Adipocyte (in vitro differentiated cells): ENCODE measurements around the gene KIAA1958.

Source experiments
- DNase-seq: peaks from one replicate; pipeline ENCODE4 v3.0.0-alpha.2; 2015; ENCODE audit warnings: low read depth
- H3K27me3 ChIP-seq: replicated peaks from 2 replicates; pipeline ENCODE4 v1.7.0; 2013; ENCODE audit warnings: mild to moderate bottlenecking, low read length, moderate library complexity; ENCODE audit not compliant: control insufficient read depth, insufficient read depth
- H3K36me3 ChIP-seq: 2 replicates; pipeline ENCODE4 v1.7.0; 2013; ENCODE audit warnings: low read length, mild to moderate bottlenecking, moderate library complexity; ENCODE audit not compliant: control insufficient read depth, insufficient read depth, severe bottlenecking
- H3K4me1 ChIP-seq: 2 replicates; pipeline ENCODE4 v1.7.0; 2013; ENCODE audit warnings: mild to moderate bottlenecking, low read length, moderate library complexity; ENCODE audit not compliant: control insufficient read depth, insufficient read depth
- H3K4me3 ChIP-seq: 2 replicates; pipeline ENCODE4 v1.7.0; 2013; ENCODE audit warnings: mild to moderate bottlenecking, low read length, moderate library complexity
- H3K9ac ChIP-seq: 2 replicates; pipeline ENCODE4 v1.7.0; 2013; ENCODE audit warnings: mild to moderate bottlenecking, low read length, moderate library complexity
- H3K9me3 ChIP-seq: 2 replicates; pipeline ENCODE4 v1.7.0; 2013; ENCODE audit warnings: mild to moderate bottlenecking, low read length, moderate library complexity; ENCODE audit not compliant: control insufficient read depth

The KIAA1958 gene

GRCh38 chr9:112615584-112616266 lies 129.1 kb downstream of the KIAA1958 start:
- Histone ChIP-seq H3K4me3 (no peak overlapping the region), H3K9ac (no peak overlapping the region), H3K27me3 (no peaks in the 10 kb centered on the region), H3K9me3 (no peaks in the 10 kb centered on the region), H3K4me1 (peaks cover 12% of the 10 kb centered on the region), H3K36me3 (no peaks in the 10 kb centered on the region)
- DNase-seq, result no peak

DNA sequence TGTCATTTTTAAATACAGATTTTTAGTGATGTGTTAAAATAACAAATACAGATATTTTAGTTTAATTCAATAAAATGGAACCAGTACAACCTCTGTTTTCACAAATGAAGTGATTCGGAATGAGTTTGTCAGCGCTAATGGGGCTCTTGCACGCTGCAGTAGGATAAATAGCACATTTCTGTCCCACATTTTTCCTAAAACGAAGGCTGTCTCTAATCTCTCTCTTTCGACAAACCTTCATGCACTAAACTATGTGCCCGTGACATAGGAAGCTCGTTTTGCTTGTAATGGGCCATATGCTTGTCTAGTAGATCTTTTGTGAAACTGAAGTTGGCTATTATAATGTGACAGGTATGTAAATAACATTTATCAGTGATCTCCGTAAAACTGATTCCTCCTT lies 130.7 kb downstream of the KIAA1958 start:
- Histone ChIP-seq H3K9me3 (no peaks in the 10 kb centered on the region), H3K27me3 (no peaks in the 10 kb centered on the region), H3K4me3 (no peak overlapping the region), H3K9ac (no peak overlapping the region), H3K4me1 (peaks cover 18% of the 10 kb centered on the region), H3K36me3 (no peaks in the 10 kb centered on the region)
- no peak for DNase-seq

- DNase-seq, result no peak
- peaks cover 18% of the 10 kb centered on the region for H3K4me1 ChIP-seq
- H3K9me3 ChIP-seq, result no peaks in the 10 kb centered on the region
- no peaks in the 10 kb centered on the region for H3K27me3 ChIP-seq
- H3K36me3 ChIP-seq, result no peaks in the 10 kb centered on the region
- no peak overlapping the region for H3K9ac ChIP-seq
- no peak overlapping the region for H3K4me3 ChIP-seq
Observed at GRCh38 chr9:112618385-112619009, 131.9 kb downstream of the KIAA1958 start.

- Histone ChIP-seq H3K4me1 (peaks cover 18% of the 10 kb centered on the region), H3K4me3 (peak overlapping the region; percentile 32), H3K9me3 (no peaks in the 10 kb centered on the region), H3K9ac (peak overlapping the region; percentile 57), H3K36me3 (no peaks in the 10 kb centered on the region), H3K27me3 (no peaks in the 10 kb centered on the region)
- DNase-seq, result no peak
Observed at GRCh38 chr9:112620388-112620787, 133.8 kb downstream of the KIAA1958 start.

DNA sequence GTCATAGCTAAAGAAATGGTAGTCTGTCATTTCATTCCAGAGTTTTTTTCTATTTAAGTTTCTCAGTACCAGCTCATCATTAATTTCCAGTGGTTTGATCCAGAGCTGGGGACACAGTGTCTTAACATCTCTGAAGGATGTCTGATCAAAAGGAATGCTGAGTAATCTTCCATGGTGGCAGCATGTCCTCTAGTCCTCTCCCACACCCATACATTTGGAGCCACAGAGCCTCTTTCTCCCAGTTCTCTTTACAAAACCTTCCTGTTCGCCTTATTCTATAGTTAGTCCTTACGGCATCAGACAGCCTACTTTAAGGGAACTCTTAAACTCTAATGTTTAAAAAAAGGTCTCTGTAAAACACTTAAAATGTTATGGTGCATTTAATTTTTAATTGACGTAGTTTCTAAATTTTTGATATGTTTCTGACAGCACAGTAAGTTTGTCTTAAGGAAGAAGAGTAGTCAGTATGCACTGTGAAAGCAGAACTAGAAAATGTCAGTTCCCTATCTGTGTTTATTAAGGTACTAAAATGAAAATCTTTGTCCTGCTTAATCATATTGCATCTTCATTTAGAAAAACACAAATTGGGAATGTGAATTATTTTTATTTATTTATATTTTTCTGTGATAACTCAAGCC lies 134.5 kb downstream of the KIAA1958 start:
- no peaks in the 10 kb centered on the region for H3K27me3 ChIP-seq
- no peaks in the 10 kb centered on the region for H3K9me3 ChIP-seq
- H3K4me1 ChIP-seq, result peaks cover 18% of the 10 kb centered on the region
- no peaks in the 10 kb centered on the region for H3K36me3 ChIP-seq
- no peak overlapping the region for H3K4me3 ChIP-seq
- peak overlapping the region; percentile 57 for H3K9ac ChIP-seq
- DNase-seq, result no peak

DNA sequence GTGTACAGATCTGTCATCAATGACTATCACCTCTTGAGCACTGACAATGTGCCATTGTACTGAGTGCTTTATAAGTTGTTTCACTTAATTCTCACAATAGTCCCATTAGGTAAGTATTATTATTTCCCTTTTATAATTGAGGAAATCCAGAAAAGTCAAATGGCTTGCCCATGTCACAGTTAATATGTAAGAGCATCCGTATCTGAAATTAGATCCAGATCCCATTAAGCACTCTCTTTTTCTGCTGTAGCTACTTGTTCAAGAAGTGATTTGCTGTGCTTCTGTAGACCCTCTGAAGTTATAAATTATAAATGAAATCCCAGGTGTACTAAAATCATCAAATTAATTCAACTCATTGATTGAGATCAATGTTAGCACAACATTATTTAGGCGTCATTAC lies 136.6 kb downstream of the KIAA1958 start:
- Histone ChIP-seq H3K4me3 (no peak overlapping the region), H3K36me3 (no peaks in the 10 kb centered on the region), H3K9ac (no peak overlapping the region), H3K4me1 (peaks cover 18% of the 10 kb centered on the region), H3K9me3 (no peaks in the 10 kb centered on the region), H3K27me3 (no peaks in the 10 kb centered on the region)
- DNase-seq, result no peak

DNA sequence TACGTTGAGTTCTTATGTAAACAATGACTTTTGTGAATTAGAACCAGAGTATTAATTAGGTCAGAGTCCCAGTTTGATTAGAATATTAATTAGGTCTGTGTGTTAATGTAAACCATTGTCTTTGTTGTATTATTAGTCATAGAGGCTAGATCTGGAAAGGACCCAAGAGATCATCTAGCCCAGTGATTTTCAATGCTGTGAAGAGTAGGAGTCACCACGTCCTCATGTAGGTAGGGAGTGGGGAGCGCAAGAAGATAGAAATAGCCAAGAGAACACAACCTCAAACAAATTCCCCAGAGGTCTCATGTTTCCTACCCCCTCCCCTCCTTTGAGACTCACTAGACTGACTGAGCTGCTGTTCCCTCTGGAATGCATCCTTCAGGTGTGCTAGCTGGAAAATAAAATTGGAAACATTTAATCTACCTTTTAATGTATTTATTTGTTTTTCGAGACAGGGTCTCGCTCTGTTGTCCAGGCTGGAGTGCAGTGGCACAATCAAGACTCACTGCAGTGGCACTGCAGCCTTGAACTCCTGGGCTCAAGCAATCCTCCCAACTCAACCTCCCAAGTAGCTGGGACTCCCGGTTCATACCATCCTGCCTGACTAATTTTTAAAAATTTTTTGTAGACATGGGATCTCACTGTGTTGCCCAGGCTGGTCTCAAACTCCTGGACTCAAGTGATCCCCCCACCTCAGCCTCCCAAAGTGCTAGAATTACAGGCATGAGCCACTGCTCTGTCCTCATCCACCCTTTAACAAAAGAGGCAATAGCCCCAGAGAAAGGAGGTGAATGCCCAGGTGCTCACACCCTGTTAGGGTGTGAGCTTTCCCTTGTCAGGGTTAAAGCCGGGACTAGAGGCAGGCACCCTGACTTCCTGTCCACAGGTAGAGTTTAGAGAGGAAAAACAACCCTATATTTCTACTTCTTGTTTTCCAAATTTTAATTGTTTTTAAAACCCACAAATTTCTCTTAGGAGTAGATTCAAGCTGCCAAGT lies 138.4 kb downstream of the KIAA1958 start:
- Histone ChIP-seq H3K4me3 (no peak overlapping the region), H3K4me1 (peaks cover 22% of the 10 kb centered on the region), H3K36me3 (no peaks in the 10 kb centered on the region), H3K9ac (no peak overlapping the region), H3K9me3 (no peaks in the 10 kb centered on the region), H3K27me3 (no peaks in the 10 kb centered on the region)
- DNase-seq, result no peak

- no peaks in the 10 kb centered on the region for H3K9me3 ChIP-seq
- H3K27me3 ChIP-seq, result no peaks in the 10 kb centered on the region
- H3K9ac ChIP-seq, result no peak overlapping the region
- no peak overlapping the region for H3K4me3 ChIP-seq
- H3K36me3 ChIP-seq, result no peaks in the 10 kb centered on the region
- DNase-seq, result no peak
- peaks cover 12% of the 10 kb centered on the region for H3K4me1 ChIP-seq
Observed at GRCh38 chr9:112629671-112630485, 143.3 kb downstream of the KIAA1958 start.

GRCh38 chr9:112631313-112632070 lies 144.9 kb downstream of the KIAA1958 start:
- peak; percentile 14 for DNase-seq
- no peak overlapping the region for H3K9ac ChIP-seq
- H3K4me3 ChIP-seq, result no peak overlapping the region
- H3K9me3 ChIP-seq, result no peaks in the 10 kb centered on the region
- H3K36me3 ChIP-seq, result no peaks in the 10 kb centered on the region
- H3K27me3 ChIP-seq, result no peaks in the 10 kb centered on the region
- H3K4me1 ChIP-seq, result peaks cover 12% of the 10 kb centered on the region

DNA sequence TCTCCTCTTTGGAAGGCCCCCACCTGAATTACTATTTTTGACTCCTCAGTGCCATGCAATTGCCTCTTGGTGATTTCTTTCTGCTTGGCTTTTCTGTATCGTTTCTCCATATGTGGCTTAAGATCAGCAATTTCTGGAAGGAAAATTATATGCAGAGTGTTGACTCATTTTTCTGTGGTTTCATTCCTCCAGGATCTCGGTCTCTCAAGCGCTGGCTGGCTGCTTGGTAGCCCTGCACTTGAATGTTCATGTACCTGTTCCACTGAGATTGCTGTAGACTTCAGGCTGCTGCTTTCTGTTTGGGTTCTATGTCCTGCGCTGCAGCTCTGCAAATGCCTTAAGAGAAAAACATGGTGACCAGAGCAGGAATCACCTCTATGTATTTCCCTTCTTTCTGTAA lies 153.7 kb downstream of the KIAA1958 start:
- no peak overlapping the region for H3K9ac ChIP-seq
- H3K36me3 ChIP-seq, result no peaks in the 10 kb centered on the region
- H3K27me3 ChIP-seq, result no peaks in the 10 kb centered on the region
- H3K4me1 ChIP-seq, result no peaks in the 10 kb centered on the region
- H3K4me3 ChIP-seq, result no peak overlapping the region
- peaks cover 23% of the 10 kb centered on the region for H3K9me3 ChIP-seq
- no peak for DNase-seq
